NT2/D1 (cell line): ENCODE results near the gene CCDC60.

Experiments used
- YY1 ChIP-seq: IDR thresholded peaks from 2 replicates; pipeline ENCODE4 v1.6.1; 2011; ENCODE audit not compliant: insufficient read length, insufficient read depth
- ZNF274 ChIP-seq: IDR thresholded peaks from 2 replicates; pipeline ENCODE4 v1.6.1; 2011; ENCODE audit warnings: mild to moderate bottlenecking, low read depth, low read length

- TF ChIP-seq YY1 (no peak), ZNF274 (no peak)
Observed at GRCh38 chr12:119565404-119565803, 230.9 kb downstream of the CCDC60 start.
